Loucy (cell line): ENCODE measurements around the gene RNF141.

Experiments used
- H2AFZ ChIP-seq: fragments of 200-600 bp; sonication (generic); 2 replicates; pipeline ENCODE4 v1.6.0; 2016; ENCODE audit warnings: antibody characterized with exemption, mild to moderate bottlenecking, low read length, moderate library complexity
- H3F3A ChIP-seq: fragments of 200-600 bp; 2 replicates; pipeline ENCODE4 v1.6.0; 2016; ENCODE audit warnings: antibody characterized with exemption, low read depth, mild to moderate bottlenecking
- H3K27me3 ChIP-seq: fragments of 200-600 bp; sonication (generic); 2 replicates; pipeline ENCODE4 v1.6.1; 2014; ENCODE audit warnings: low read length, mild to moderate bottlenecking; ENCODE audit not compliant: insufficient read depth, poor library complexity, severe bottlenecking
- H3K36me3 ChIP-seq: fragments of 200-600 bp; sonication (generic); 2 replicates; pipeline ENCODE4 v1.6.1; 2016; ENCODE audit warnings: low read length; ENCODE audit not compliant: insufficient read depth
- H3K4me1 ChIP-seq: fragments of 200-600 bp; sonication (generic); 2 replicates; pipeline ENCODE4 v1.5.1; 2014; ENCODE audit warnings: low read length, mild to moderate bottlenecking; ENCODE audit not compliant: insufficient read depth, poor library complexity, severe bottlenecking
- H3K4me2 ChIP-seq: fragments of 200-600 bp; sonication (generic); 2 replicates; pipeline ENCODE4 v1.6.0; 2014; ENCODE audit warnings: antibody characterized with exemption, low read length, low read depth, mild to moderate bottlenecking; ENCODE audit not compliant: poor library complexity, severe bottlenecking
- H3K4me3 ChIP-seq: fragments of 200-600 bp; sonication (generic); 2 replicates; pipeline ENCODE4 v1.5.1; 2014; ENCODE audit warnings: low read length, mild to moderate bottlenecking, mixed read lengths; ENCODE audit not compliant: poor library complexity, severe bottlenecking
- H3K79me2 ChIP-seq: fragments of 200-600 bp; sonication (generic); 2 replicates; pipeline ENCODE4 v1.6.1; 2014; ENCODE audit warnings: low read length; ENCODE audit not compliant: insufficient read depth
- H3K9ac ChIP-seq: fragments of 200-600 bp; sonication (generic); 2 replicates; pipeline ENCODE4 v1.6.0; 2014; ENCODE audit warnings: mild to moderate bottlenecking, low read depth, low read length, moderate library complexity; ENCODE audit not compliant: poor library complexity, severe bottlenecking
- H3K9me2 ChIP-seq: fragments of 200-600 bp; sonication (generic); replicated peaks from 2 replicates; pipeline ENCODE4 v1.6.1; 2016; ENCODE audit warnings: low read depth, low read length, mixed read lengths
- H3K9me3 ChIP-seq: fragments of 200-600 bp; sonication (generic); 2 replicates; pipeline ENCODE4 v1.6.1; 2014; ENCODE audit warnings: mild to moderate bottlenecking, antibody characterized with exemption, low read length, low read depth; ENCODE audit not compliant: insufficient read depth
- H4K20me1 ChIP-seq: fragments of 200-600 bp; sonication (generic); 2 replicates; pipeline ENCODE4 v1.6.0; 2014; ENCODE audit warnings: antibody characterized with exemption, low read length, mild to moderate bottlenecking; ENCODE audit not compliant: insufficient read depth, poor library complexity, severe bottlenecking
- CTCF ChIP-seq: fragments of 200-600 bp; sonication (generic); conservative IDR thresholded peaks from 2 replicates; pipeline ENCODE4 v1.5.1; 2014; ENCODE audit warnings: mild to moderate bottlenecking, antibody characterized with exemption, low read length
- EZH2phosphoT487 ChIP-seq: fragments of 200-600 bp; IDR thresholded peaks from 2 replicates; pipeline ENCODE4 v1.6.1; 2018; ENCODE audit warnings: antibody characterized with exemption, mild to moderate bottlenecking, moderate library complexity, borderline replicate concordance

RNF141 gene

GRCh38 chr11:10551845-10552352 is 10.9 kb upstream of the RNF141 start:
- TF ChIP-seq EZH2phosphoT487 = no peak
- no peak for TF ChIP-seq CTCF
- Histone ChIP-seq H3K4me2 (no peak overlapping the region), H3K9me2 (no peaks in the 10 kb centered on the region), H3K9me3 (peaks cover 6% of the 10 kb centered on the region; the same call in 1 of the 2 replicates), H3K9ac (no peak overlapping the region), H4K20me1 (no peaks in the 10 kb centered on the region), H3F3A (no peaks in the 10 kb centered on the region), H3K4me3 (no peak overlapping the region), H3K4me1 (peaks cover 4% of the 10 kb centered on the region), H2AFZ (no peak overlapping the region), H3K36me3 (no peaks in the 10 kb centered on the region), H3K79me2 (no peaks in the 10 kb centered on the region), H3K27me3 (no peaks in the 10 kb centered on the region)

GRCh38 chr11:10551290-10551592 is 10.3 kb upstream of the RNF141 start:
- Histone ChIP-seq H3K9me3 (peaks cover 6% of the 10 kb centered on the region; the same call in 1 of the 2 replicates), H3K36me3 (no peaks in the 10 kb centered on the region), H3K4me1 (no peaks in the 10 kb centered on the region), H3K4me3 (no peak overlapping the region), H3K79me2 (no peaks in the 10 kb centered on the region), H3F3A (no peaks in the 10 kb centered on the region), H3K27me3 (no peaks in the 10 kb centered on the region), H3K9me2 (no peaks in the 10 kb centered on the region), H4K20me1 (no peaks in the 10 kb centered on the region), H2AFZ (no peak overlapping the region), H3K9ac (no peak overlapping the region), H3K4me2 (no peak overlapping the region)
- no peak for TF ChIP-seq EZH2phosphoT487
- no peak for TF ChIP-seq CTCF

GRCh38 chr11:10550503-10551289 is 9.7 kb upstream of the RNF141 start:
- Histone ChIP-seq H3K79me2 (no peaks in the 10 kb centered on the region), H3K9ac (no peak overlapping the region), H2AFZ (no peak overlapping the region), H3K4me2 (no peak overlapping the region), H4K20me1 (no peaks in the 10 kb centered on the region), H3K4me1 (no peaks in the 10 kb centered on the region), H3K4me3 (no peak overlapping the region), H3F3A (no peaks in the 10 kb centered on the region), H3K27me3 (no peaks in the 10 kb centered on the region), H3K9me3 (peaks cover 6% of the 10 kb centered on the region; the same call in 1 of the 2 replicates), H3K9me2 (no peaks in the 10 kb centered on the region), H3K36me3 (no peaks in the 10 kb centered on the region)
- TF ChIP-seq CTCF (no peak), EZH2phosphoT487 (no peak)
